ENCODE measurements around the gene TRPV5. TPM values are rescaled to one million over a fixed set of nuclear protein-coding genes. Genes with fewer than 3 reads are reported as not detected.

TRPV5 gene
- total RNA-seq, 6 experiments from 2014 or later: not detected

DNA sequence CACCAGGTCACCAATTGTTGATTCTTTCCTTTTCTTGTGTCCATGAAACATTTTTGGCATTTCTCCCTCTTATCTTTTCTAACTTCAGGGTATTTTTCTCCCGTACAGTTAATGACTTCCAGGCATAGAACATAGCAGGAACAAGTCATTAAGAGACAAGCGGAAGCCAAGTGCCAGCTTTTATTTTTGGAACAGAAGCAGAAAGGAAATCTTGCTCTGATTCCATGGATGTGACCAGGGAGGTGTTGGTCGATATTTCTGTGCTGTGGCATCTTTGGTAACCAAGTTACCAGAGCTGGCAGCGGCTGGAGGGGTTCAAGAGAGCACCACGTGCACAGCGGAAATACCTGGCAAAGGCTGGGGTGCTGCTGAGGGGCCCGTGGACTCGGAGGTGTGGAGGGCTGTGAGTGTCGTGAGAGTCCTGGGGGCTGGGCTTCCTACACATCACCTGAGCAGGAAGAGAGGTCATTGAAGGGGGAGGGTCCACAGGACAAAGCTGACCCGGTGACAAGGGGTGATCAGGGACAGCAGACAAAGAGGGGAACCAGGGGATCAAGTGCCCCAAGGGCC, 7.5 kb upstream of the TRPV5 start:
- Histone ChIP-seq H3K36me3 (no peaks in the 10 kb centered on the region), H3K4me1 (no peaks in the 10 kb centered on the region), H3K27me3 (no peaks in the 10 kb centered on the region), H3K9me3 (no peaks in the 10 kb centered on the region), H3K4me3 (no peak overlapping the region), H3K27ac (no peak overlapping the region)
- TF ChIP-seq, protein P1, sequence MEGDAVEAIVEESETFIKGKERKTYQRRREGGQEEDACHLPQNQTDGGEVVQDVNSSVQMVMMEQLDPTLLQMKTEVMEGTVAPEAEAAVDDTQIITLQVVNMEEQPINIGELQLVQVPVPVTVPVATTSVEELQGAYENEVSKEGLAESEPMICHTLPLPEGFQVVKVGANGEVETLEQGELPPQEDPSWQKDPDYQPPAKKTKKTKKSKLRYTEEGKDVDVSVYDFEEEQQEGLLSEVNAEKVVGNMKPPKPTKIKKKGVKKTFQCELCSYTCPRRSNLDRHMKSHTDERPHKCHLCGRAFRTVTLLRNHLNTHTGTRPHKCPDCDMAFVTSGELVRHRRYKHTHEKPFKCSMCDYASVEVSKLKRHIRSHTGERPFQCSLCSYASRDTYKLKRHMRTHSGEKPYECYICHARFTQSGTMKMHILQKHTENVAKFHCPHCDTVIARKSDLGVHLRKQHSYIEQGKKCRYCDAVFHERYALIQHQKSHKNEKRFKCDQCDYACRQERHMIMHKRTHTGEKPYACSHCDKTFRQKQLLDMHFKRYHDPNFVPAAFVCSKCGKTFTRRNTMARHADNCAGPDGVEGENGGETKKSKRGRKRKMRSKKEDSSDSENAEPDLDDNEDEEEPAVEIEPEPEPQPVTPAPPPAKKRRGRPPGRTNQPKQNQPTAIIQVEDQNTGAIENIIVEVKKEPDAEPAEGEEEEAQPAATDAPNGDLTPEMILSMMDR (IDR thresholded peaks at IDR 0.05): no peak
- no peak for TF ChIP-seq POLR2A (IDR thresholded peaks at IDR 0.05)
- intact Hi-C loops (cut with DNase I): no loop called here
- DNase-seq (no peak), ATAC-seq (no peak)
- WGBS (ENCODE audit: insufficient coverage, low coverage, low lambda C conversion rate, missing lambda C conversion rate): 37% methylated on average over 8 of the region's 10 CpGs

DNA sequence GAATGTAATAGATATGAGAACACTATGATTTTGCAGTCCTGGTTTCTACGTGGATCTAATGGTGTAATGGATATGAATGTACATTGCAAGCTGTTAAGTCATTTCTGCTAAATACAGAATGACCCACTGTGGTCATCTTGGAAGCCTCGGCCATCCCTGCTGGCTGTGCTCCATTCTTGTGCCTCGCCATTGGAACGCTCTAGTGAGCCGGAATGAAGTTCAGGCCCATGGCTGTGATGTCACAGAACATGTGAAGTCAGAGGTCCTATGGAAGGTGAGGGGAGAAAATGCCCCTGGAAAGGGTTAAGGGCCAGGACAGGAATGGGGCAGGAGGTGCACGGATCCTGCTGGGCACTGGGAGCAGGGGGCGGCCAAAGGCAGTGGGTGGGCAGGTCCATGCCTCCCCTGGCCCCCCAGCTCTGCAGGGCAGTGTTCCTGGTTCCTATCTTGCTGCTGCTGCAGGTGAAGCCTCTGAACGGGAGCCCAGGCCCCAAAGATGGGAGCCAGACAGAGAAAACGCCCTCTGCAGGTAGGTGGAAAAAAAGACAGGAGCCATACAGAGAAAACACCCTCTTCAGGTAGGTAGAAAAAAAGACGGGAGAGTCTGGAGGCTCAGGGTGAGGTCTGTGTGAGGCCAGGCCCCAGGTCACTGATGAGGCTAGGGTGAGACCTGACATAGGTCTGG, 5.8 kb upstream of the TRPV5 start, which contains the start of gene LLCFC1:
TSS of gene LLCFC1 (plus strand) at position 259 of the 685 bp plus-strand sequence. CDS start at position 397, 138 bp downstream.
- Histone ChIP-seq H3K27ac (no peak within 1 kb of the TSS), H3K27me3 (no peaks in the 10 kb centered on the region), H3K4me3 (no peak within 1 kb of the TSS), H3K4me1 (no peaks in the 10 kb centered on the region), H3K36me3 (no peaks in the 10 kb centered on the region), H3K9me3 (no peaks in the 10 kb centered on the region)
- intact Hi-C loops (cut with DNase I): no loop called here
- ATAC-seq (peak in 1 of 4 donors; percentile 23), DNase-seq (no peak)
- WGBS (ENCODE audit: insufficient coverage, low coverage, low lambda C conversion rate, missing lambda C conversion rate): 58% methylated on average over 8 of the region's 10 CpGs
- TF ChIP-seq POLR2A (IDR thresholded peaks at IDR 0.05): no peak
- TF ChIP-seq, protein P1 (IDR thresholded peaks at IDR 0.05): peak in 1 of 4 donors; percentile 12

DNA sequence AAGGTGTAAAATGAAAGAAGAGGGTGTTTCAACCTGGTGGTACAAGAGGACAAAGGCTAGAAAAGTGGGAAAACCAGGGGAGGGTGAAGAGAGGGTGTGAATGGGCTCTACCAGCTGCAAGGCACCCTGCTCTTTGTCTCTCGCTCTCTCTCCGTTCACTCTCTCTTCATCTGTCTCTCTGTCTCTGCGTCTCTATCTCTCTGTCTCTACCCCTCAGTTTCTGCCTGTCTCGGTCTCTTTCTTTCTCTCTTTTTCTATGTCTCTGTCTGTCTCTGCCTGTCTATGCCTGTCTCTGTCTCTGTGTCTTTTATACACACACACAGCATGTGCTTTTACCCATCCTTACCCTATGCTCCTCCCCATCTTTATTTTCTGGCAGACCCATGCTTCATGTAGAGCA, 5.1 kb upstream of the TRPV5 start:
- Histone ChIP-seq H3K4me1 (no peaks in the 10 kb centered on the region), H3K27me3 (no peaks in the 10 kb centered on the region), H3K9me3 (no peaks in the 10 kb centered on the region), H3K4me3 (no peak overlapping the region), H3K27ac (no peak overlapping the region), H3K36me3 (no peaks in the 10 kb centered on the region)
- ATAC-seq (no peak), DNase-seq (no peak)
- no peak for TF ChIP-seq POLR2A (IDR thresholded peaks at IDR 0.05)
- TF ChIP-seq, protein P1 (IDR thresholded peaks at IDR 0.05): no peak
- WGBS (ENCODE audit: insufficient coverage, low coverage, low lambda C conversion rate, missing lambda C conversion rate): 94% methylated on average over 3 of the region's 4 CpGs
- intact Hi-C loops (cut with DNase I): no loop called here

DNA sequence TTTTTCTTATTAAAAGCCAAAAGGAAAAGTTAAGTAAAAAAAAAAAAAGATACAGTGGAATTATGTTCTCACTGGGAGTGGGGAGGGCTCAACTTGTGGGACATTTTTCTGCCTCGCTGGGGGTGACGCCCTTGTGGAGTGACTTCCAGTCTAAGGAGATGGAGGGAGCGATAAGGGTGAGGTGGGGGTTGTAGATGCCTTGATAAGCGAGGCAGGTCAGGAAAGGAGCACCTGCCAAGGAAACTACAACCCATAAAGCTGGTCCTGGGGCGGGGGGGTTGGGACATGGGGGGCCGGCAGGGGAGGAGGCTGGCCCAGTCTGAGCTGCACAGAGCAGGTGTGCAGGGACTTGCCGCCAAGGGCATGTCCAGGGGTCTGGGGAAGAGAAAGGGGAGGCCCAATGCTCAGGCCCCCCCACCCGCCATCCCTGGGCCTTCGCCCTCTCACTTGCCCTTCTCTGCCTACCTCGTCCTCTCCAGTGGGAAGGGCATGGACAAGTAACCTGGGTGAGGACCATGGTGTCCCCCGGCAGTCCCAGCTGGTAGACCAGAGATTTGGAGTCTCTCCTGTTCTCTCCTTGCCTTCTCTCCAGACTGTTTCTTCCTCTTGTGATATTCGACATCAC, 2.5 kb upstream of the TRPV5 start:
- Histone ChIP-seq H3K27me3 (no peaks in the 10 kb centered on the region), H3K4me3 (no peak overlapping the region), H3K27ac (no peak overlapping the region), H3K36me3 (no peaks in the 10 kb centered on the region), H3K9me3 (no peaks in the 10 kb centered on the region), H3K4me1 (no peaks in the 10 kb centered on the region)
- DNase-seq (no peak), ATAC-seq (no peak)
- intact Hi-C loops (cut with DNase I): no loop called here
- 63% methylated on average over 6 of the region's 12 CpGs for WGBS (ENCODE audit: insufficient coverage, low coverage, low lambda C conversion rate, missing lambda C conversion rate)
- TF ChIP-seq, protein P1 (IDR thresholded peaks at IDR 0.05): no peak
- no peak for TF ChIP-seq POLR2A (IDR thresholded peaks at IDR 0.05)
